ENCODE data around the gene VEGFC.

DNA sequence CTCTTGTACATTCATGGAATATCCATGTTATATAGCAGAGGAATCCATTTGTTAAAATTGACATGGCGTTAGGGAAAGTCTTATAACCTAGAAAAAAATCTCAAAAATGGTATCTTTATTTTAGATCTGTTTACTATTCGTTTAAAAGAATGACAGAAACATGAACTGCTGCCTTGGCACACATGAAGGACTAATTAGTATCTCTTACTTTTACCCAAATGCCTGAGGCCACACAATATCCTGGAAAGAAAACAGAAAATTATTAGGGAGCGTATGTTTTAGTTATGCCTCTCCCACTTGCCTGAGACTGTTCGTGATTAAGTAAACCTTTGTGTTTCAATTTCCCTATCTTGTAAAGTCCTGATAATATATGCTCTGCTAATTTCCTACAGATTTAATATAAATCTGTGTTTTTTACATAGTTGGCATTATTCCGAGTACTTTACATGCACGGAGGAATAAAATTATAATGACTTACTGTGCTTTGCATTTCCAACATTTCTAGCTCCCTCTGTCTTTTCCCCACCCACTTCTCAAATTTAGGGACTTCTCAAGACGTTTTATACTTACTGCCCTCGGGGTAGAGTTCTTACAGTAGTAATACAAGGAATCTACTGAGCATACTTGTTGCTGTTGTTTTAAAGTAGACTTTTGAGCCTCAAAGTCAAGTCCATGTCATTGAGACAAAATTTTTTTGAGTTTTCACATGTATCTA is 147.3 kb downstream of the VEGFC start:
- TF ChIP-seq, protein P1, sequence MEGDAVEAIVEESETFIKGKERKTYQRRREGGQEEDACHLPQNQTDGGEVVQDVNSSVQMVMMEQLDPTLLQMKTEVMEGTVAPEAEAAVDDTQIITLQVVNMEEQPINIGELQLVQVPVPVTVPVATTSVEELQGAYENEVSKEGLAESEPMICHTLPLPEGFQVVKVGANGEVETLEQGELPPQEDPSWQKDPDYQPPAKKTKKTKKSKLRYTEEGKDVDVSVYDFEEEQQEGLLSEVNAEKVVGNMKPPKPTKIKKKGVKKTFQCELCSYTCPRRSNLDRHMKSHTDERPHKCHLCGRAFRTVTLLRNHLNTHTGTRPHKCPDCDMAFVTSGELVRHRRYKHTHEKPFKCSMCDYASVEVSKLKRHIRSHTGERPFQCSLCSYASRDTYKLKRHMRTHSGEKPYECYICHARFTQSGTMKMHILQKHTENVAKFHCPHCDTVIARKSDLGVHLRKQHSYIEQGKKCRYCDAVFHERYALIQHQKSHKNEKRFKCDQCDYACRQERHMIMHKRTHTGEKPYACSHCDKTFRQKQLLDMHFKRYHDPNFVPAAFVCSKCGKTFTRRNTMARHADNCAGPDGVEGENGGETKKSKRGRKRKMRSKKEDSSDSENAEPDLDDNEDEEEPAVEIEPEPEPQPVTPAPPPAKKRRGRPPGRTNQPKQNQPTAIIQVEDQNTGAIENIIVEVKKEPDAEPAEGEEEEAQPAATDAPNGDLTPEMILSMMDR (IDR thresholded peaks at IDR 0.05): no peak
- TF ChIP-seq POLR2A (IDR thresholded peaks at IDR 0.05): no peak

Measured in uterus (tissue), 2 donors.